ENCODE measurements around the gene ATOX1. TPM values are rescaled to one million over a fixed set of nuclear protein-coding genes. Genes with fewer than 3 reads are reported as not detected.

ATOX1 gene
- total RNA-seq, 2 donors from 2014 or later: 32.9 to 36.8 TPM

GRCh38 chr5:151694035-151694485 is 64.4 kb downstream of the ATOX1 start:
- Histone ChIP-seq H3K36me3 (no peaks in the 10 kb centered on the region), H3K27me3 (replicated peaks; ENCODE audit: insufficient read depth) (no peaks in the 10 kb centered on the region), H3K27ac (no peak overlapping the region), H3K4me3 (no peak overlapping the region), H3K4me1 (ENCODE audit: control insufficient read depth in 1 of 2, low read depth in 2 of 2) (peaks cover 19 to 45% of the 10 kb centered on the region in 2 donors), H3K9me3 (no peaks in the 10 kb centered on the region)
- TF ChIP-seq, protein P1, sequence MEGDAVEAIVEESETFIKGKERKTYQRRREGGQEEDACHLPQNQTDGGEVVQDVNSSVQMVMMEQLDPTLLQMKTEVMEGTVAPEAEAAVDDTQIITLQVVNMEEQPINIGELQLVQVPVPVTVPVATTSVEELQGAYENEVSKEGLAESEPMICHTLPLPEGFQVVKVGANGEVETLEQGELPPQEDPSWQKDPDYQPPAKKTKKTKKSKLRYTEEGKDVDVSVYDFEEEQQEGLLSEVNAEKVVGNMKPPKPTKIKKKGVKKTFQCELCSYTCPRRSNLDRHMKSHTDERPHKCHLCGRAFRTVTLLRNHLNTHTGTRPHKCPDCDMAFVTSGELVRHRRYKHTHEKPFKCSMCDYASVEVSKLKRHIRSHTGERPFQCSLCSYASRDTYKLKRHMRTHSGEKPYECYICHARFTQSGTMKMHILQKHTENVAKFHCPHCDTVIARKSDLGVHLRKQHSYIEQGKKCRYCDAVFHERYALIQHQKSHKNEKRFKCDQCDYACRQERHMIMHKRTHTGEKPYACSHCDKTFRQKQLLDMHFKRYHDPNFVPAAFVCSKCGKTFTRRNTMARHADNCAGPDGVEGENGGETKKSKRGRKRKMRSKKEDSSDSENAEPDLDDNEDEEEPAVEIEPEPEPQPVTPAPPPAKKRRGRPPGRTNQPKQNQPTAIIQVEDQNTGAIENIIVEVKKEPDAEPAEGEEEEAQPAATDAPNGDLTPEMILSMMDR (IDR thresholded peaks at IDR 0.05): no peak
- DNase-seq (ENCODE audit: low spot score) (no peak), ATAC-seq (ENCODE audit: insufficient number of reproducible peaks, low FRiP score, low read depth) (no peak)

Other genes with a start within 250 kb of the ATOX1 start
- under 1 TPM in 1 of 2 donors, not detected in 1; 0.14 TPM for gene FAT2, start 167.3 kb downstream of the ATOX1 start, total RNA-seq
- 1,000 to 10,000 TPM; 1,654 to 1,851 TPM for gene SPARC, start 71.7 kb downstream of the ATOX1 start, total RNA-seq
- 100 to 1,000 TPM in 1 of 2 donors, 10 to 100 TPM in 1; 64.7 to 182 TPM for gene G3BP1, start 13.3 kb upstream of the ATOX1 start, total RNA-seq
- not detected for gene GLRA1, start 166.2 kb upstream of the ATOX1 start, total RNA-seq